Parathyroid adenoma (tissue), 2 donors: ENCODE measurements around the gene N4BP2.
"Not testable (repeated sequence)": the region's sequence is repeated elsewhere in the genome, so short reads cannot be mapped to it uniquely, and the experiment has no call there.

Source experiments
- H2AFZ ChIP-seq: fragments of 300-600 bp; sonication (generic); one replicate; pipeline ENCODE4 v1.7.0; 2017; ENCODE audit warnings: antibody characterized with exemption, mild to moderate bottlenecking
- H3K27ac ChIP-seq: fragments of 300-600 bp; sonication (generic); one replicate; pipeline ENCODE4 v1.7.0; 2017
- H3K27me3 ChIP-seq: fragments of 300-600 bp; sonication (generic); one replicate; pipeline ENCODE4 v1.7.0; 2017; ENCODE audit warnings: low read length; ENCODE audit not compliant: control insufficient read depth, insufficient read depth
- H3K36me3 ChIP-seq: fragments of 300-600 bp; sonication (generic); one replicate; pipeline ENCODE4 v1.7.0; 2017; ENCODE audit warnings: low read length; ENCODE audit not compliant: control insufficient read depth, insufficient read depth
- H3K4me1 ChIP-seq: fragments of 300-600 bp; sonication (generic); one replicate; pipeline ENCODE4 v1.7.0; 2017; ENCODE audit warnings: control low read depth
- H3K4me2 ChIP-seq: fragments of 300-600 bp; sonication (generic); one replicate; pipeline ENCODE4 v1.7.0; 2017; ENCODE audit warnings: low read length
- H3K4me3 ChIP-seq: fragments of 300-600 bp; sonication (generic); one replicate; pipeline ENCODE4 v1.7.0; 2017; ENCODE audit warnings: low read depth, low read length
- H3K79me2 ChIP-seq: fragments of 300-600 bp; sonication (generic); one replicate; pipeline ENCODE4 v1.7.0; 2017; ENCODE audit warnings: control low read depth
- H3K9ac ChIP-seq: fragments of 300-600 bp; sonication (generic); one replicate; pipeline ENCODE4 v1.7.0; 2017; ENCODE audit warnings: mild to moderate bottlenecking
- H3K9me3 ChIP-seq: fragments of 300-600 bp; sonication (generic); one replicate; pipeline ENCODE4 v1.7.0; 2017; ENCODE audit warnings: low read length; ENCODE audit not compliant: control insufficient read depth
- TF ChIP-seq, protein P1 (sequence below): fragments of 300-600 bp; sonication (generic); IDR thresholded peaks from one replicate; pipeline ENCODE4 v1.7.0; 2017; ENCODE audit warnings: antibody characterized with exemption, mild to moderate bottlenecking
- donor health status: primary hyperparathyroidism.

Gene N4BP2

DNA sequence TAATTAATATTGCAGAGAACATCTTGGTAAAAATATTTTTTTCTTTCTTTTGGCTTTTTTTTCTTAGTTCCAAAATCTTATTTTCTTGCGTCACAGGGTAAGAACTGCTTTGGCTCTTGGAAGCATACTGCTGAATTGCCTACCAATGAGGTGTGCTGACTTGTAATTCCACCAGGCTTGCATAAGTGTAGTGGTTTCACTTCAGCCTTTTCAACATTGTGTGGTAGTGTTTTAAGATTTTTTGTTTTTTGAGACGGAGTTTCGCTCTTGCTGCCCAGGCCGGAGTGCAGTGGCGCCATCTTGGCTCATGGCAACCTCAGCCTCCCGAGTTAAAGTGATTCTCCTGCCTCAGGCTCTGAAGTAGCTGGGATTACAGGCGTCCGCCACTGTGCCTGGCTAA lies 42.4 kb downstream of the N4BP2 start:
- Histone ChIP-seq H3K9ac (no peak overlapping the region), H3K27me3 (no peaks in the 10 kb centered on the region), H3K4me1 (no peaks in the 10 kb centered on the region), H3K36me3 (no peaks in the 10 kb centered on the region), H2AFZ (no peak overlapping the region), H3K4me3 (no peak overlapping the region), H3K79me2 (no peaks in the 10 kb centered on the region), H3K4me2 (no peak overlapping the region), H3K9me3 (no peaks in the 10 kb centered on the region), H3K27ac (no peak overlapping the region)
- TF ChIP-seq, protein P1, sequence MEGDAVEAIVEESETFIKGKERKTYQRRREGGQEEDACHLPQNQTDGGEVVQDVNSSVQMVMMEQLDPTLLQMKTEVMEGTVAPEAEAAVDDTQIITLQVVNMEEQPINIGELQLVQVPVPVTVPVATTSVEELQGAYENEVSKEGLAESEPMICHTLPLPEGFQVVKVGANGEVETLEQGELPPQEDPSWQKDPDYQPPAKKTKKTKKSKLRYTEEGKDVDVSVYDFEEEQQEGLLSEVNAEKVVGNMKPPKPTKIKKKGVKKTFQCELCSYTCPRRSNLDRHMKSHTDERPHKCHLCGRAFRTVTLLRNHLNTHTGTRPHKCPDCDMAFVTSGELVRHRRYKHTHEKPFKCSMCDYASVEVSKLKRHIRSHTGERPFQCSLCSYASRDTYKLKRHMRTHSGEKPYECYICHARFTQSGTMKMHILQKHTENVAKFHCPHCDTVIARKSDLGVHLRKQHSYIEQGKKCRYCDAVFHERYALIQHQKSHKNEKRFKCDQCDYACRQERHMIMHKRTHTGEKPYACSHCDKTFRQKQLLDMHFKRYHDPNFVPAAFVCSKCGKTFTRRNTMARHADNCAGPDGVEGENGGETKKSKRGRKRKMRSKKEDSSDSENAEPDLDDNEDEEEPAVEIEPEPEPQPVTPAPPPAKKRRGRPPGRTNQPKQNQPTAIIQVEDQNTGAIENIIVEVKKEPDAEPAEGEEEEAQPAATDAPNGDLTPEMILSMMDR: no peak

DNA sequence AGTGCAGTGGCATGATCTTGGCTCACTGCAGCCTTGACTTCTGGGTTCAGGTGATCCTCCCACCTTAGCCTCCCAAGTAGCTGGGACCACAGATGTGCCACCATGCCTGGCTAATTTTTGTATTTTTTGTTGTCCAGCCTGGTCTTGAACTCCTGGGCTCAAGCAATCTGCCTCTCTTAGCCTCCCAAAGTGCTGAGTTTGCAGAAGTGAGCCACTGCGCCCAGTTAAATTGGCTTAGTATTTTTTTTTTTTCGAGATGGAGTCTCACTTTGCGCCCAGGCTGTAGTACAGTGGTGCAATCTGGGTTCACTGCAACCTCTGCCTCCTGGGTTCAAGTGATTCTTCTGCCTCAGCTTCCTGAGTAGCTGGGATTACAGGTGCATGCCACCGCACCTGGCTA lies 50.5 kb downstream of the N4BP2 start:
- H3K27me3 ChIP-seq, H3K4me2 ChIP-seq, H3K9ac ChIP-seq, H2AFZ ChIP-seq, H3K27ac ChIP-seq, H3K36me3 ChIP-seq, H3K9me3 ChIP-seq, H3K4me3 ChIP-seq, H3K4me1 ChIP-seq, H3K79me2 ChIP-seq: not testable (repeated sequence)

DNA sequence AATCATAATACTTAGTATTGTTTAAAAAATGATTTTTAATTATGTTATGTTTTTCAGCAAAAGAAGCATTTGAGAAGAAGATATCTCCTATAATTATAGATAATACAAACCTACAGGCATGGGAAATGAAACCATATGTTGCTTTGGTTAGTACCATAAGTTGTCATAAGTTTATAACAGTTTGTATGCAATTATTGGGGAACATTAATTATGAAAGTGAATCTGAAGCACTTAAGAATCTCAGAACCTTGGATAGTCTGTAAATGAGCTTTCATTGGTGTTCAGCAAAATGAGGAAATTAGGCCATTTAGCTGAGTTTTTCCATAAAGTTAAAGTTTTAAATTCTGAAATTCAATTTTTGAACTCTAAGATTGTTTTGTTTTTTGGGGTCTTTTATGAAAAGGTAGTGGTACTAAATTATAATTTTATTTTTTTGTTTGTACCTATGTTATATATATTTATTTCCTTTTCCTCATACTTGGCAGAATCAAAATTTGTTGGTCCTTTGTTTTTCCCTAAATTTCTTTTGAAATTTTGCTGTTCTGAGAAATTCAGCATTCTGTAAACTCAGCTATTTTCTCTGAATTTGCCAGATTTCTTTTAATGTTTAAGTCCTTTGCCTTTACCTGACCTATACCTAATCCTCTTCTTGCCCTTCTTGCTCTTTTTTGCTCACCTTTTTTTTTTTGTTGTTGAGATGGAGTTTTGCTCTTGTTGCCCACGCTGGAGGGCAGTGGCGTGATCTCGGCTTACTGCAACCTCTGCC lies 55.6 kb downstream of the N4BP2 start:
- Histone ChIP-seq H3K4me3 (no peak overlapping the region), H3K4me1 (no peaks in the 10 kb centered on the region), H3K9ac (no peak overlapping the region), H2AFZ (no peak overlapping the region), H3K9me3 (no peaks in the 10 kb centered on the region), H3K4me2 (no peak overlapping the region), H3K27me3 (no peaks in the 10 kb centered on the region), H3K79me2 (no peaks in the 10 kb centered on the region), H3K27ac (no peak overlapping the region), H3K36me3 (no peaks in the 10 kb centered on the region)
- TF ChIP-seq, protein P1: no peak

DNA sequence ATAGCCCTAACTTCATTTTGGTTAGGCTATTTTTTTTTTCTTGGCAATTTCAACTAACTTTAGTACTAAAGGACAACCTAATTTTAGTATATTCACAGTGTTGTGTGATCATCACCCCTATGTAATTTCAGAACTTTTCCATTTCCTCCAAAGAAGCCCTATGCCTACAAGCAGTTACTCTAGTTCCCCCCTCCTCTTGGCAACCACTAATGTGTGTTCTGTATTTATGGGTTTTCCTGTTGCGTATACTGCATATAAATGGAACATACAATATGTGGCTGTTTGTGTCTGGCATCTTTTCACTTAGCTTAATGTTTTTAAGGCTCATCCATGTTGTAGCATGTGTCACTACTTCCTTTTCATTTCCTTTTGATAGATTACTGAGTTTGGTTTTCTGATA lies 57.6 kb downstream of the N4BP2 start:
- no peak overlapping the region for H3K4me3 ChIP-seq
- no peaks in the 10 kb centered on the region for H3K79me2 ChIP-seq
- H3K9ac ChIP-seq: no peak overlapping the region
- TF ChIP-seq, protein P1: no peak
- no peak overlapping the region for H2AFZ ChIP-seq
- no peaks in the 10 kb centered on the region for H3K36me3 ChIP-seq
- H3K9me3 ChIP-seq: no peaks in the 10 kb centered on the region
- no peak overlapping the region for H3K27ac ChIP-seq
- H3K4me2 ChIP-seq: no peak overlapping the region
- no peaks in the 10 kb centered on the region for H3K27me3 ChIP-seq
- no peaks in the 10 kb centered on the region for H3K4me1 ChIP-seq

DNA sequence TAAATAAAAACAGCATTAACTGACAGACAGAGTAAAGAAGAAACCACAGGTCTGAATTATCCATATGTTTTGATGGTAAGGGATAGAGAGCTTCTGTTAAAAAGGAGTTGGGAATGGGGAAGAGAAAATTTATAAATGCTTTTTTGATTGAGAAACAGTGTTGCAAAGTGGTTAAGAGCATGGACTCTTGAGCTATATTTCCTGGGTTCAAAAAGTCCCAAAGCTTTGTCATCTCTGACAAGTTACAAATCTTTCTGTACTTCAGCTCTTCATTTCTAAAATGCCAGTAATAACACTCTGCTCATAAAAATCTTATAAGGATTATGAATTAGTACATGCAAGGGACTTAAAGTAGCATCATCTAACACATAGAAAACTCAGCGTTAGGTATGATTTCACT lies 62.2 kb downstream of the N4BP2 start:
- TF ChIP-seq, protein P1: no peak
- no peak overlapping the region for H3K4me2 ChIP-seq
- no peaks in the 10 kb centered on the region for H3K4me1 ChIP-seq
- no peak overlapping the region for H3K9ac ChIP-seq
- H2AFZ ChIP-seq: no peak overlapping the region
- no peak overlapping the region for H3K4me3 ChIP-seq
- no peaks in the 10 kb centered on the region for H3K36me3 ChIP-seq
- H3K27ac ChIP-seq: no peak overlapping the region
- H3K79me2 ChIP-seq: no peaks in the 10 kb centered on the region
- no peaks in the 10 kb centered on the region for H3K27me3 ChIP-seq
- H3K9me3 ChIP-seq: no peaks in the 10 kb centered on the region
